GM23248 (cell line): Measurements from ENCODE around the gene ATOH1. TPM values are rescaled to one million over a fixed set of nuclear protein-coding genes. Genes with fewer than 3 reads are reported as not detected.

ENCODE experiments used
- DNase-seq: peaks from one replicate; pipeline ENCODE4 v3.0.0-alpha.2; 2015
- H2AFZ ChIP-seq: fragments of 200-600 bp; sonication (generic); 2 replicates; pipeline ENCODE4 v1.6.1; 2016; ENCODE audit warnings: antibody characterized with exemption
- H3F3A ChIP-seq: fragments of 200-600 bp; sonication (generic); 2 replicates; pipeline ENCODE4 v1.6.1; 2016; ENCODE audit warnings: mild to moderate bottlenecking, antibody characterized with exemption, mixed run types; ENCODE audit not compliant: insufficient read depth
- H3K27ac ChIP-seq: fragments of 200-600 bp; sonication (generic); 2 replicates; pipeline ENCODE4 v1.5.1; 2016; ENCODE audit warnings: mild to moderate bottlenecking
- H3K27me3 ChIP-seq: fragments of 200-600 bp; sonication (generic); replicated peaks from 2 replicates; pipeline ENCODE4 v1.6.1; 2016; ENCODE audit warnings: mild to moderate bottlenecking; ENCODE audit not compliant: insufficient read depth
- H3K36me3 ChIP-seq: fragments of 200-600 bp; sonication (generic); 2 replicates; pipeline ENCODE4 v1.6.1; 2016; ENCODE audit warnings: low read depth, mild to moderate bottlenecking
- H3K4me1 ChIP-seq: fragments of 200-600 bp; sonication (generic); 2 replicates; pipeline ENCODE4 v1.6.1; 2016; ENCODE audit warnings: mild to moderate bottlenecking; ENCODE audit not compliant: insufficient read depth
- H3K4me2 ChIP-seq: fragments of 200-600 bp; sonication (generic); one replicate; pipeline ENCODE4 v1.6.1; 2016; ENCODE audit warnings: mild to moderate bottlenecking; ENCODE audit not compliant: unreplicated experiment
- H3K4me3 ChIP-seq: fragments of 200-600 bp; sonication (generic); 2 replicates; pipeline ENCODE4 v1.5.1; 2016; ENCODE audit warnings: mild to moderate bottlenecking
- H3K79me2 ChIP-seq: fragments of 200-600 bp; sonication (generic); 2 replicates; pipeline ENCODE4 v1.6.1; 2016; ENCODE audit warnings: mild to moderate bottlenecking; ENCODE audit not compliant: insufficient read depth
- H3K9ac ChIP-seq: fragments of 200-600 bp; sonication (generic); 2 replicates; pipeline ENCODE4 v1.6.1; 2016; ENCODE audit warnings: mild to moderate bottlenecking
- H3K9me2 ChIP-seq: fragments of 200-600 bp; sonication (generic); 2 replicates; pipeline ENCODE4 v1.6.1; 2016; ENCODE audit warnings: mixed run types, mild to moderate bottlenecking, moderate library complexity; ENCODE audit not compliant: insufficient read depth
- H3K9me3 ChIP-seq: fragments of 200-600 bp; sonication (generic); one replicate; pipeline ENCODE4 v1.6.1; 2017; ENCODE audit warnings: low read depth
- H4K20me1 ChIP-seq: fragments of 200-600 bp; sonication (generic); 2 replicates; pipeline ENCODE4 v1.6.0; 2016; ENCODE audit not compliant: insufficient read depth
- EZH2 ChIP-seq: fragments of 200-600 bp; sonication (generic); IDR thresholded peaks from 2 replicates; pipeline ENCODE4 v1.6.1; 2018; ENCODE audit warnings: antibody characterized with exemption, mild to moderate bottlenecking; ENCODE audit not compliant: insufficient read depth, poor library complexity, severe bottlenecking
- EZH2phosphoT487 ChIP-seq: fragments of 200-600 bp; sonication (generic); IDR thresholded peaks from 2 replicates; pipeline ENCODE4 v1.6.1; 2018; ENCODE audit warnings: antibody characterized with exemption, moderate library complexity, mild to moderate bottlenecking, low read depth; ENCODE audit not compliant: insufficient read depth
- WGBS, 2 experiments: methylation state at CpG; one replicate each; pipeline ENCODE4 v1.1.6; 2015 to 2017; ENCODE audit warnings: low lambda C conversion rate in 2 of 2, low coverage in 1 of 2; ENCODE audit errors: missing lambda C conversion rate in 2 of 2; 5-methylcytosine and 5-hydroxymethylcytosine counted together
- in situ Hi-C: fragments of 300-500 bp; cut with MboI; formaldehyde crosslinking; loops from 2 replicates; pipeline ENCODE4 v1.15.0; 2020
- polyA plus RNA-seq: library from polyadenylated mRNA; unstranded; fragments of >200 nt; fragmentation: Nextera tagmentation; extraction: Ambion mirVana; gene quantifications from 2 replicates; pipeline ENCODE4 v1.2.1, GENCODE V29; 2016
- total RNA-seq: library from RNA; depleted of rRNA; stranded (reverse); fragments of >200 nt; shearing (Covaris generic); gene quantifications from 2 replicates; pipeline ENCODE4 v1.2.3, GENCODE V29; 2014

ATOH1 gene
- total and polyA plus RNA-seq, 2 experiments from 2014 or later = not detected

DNA sequence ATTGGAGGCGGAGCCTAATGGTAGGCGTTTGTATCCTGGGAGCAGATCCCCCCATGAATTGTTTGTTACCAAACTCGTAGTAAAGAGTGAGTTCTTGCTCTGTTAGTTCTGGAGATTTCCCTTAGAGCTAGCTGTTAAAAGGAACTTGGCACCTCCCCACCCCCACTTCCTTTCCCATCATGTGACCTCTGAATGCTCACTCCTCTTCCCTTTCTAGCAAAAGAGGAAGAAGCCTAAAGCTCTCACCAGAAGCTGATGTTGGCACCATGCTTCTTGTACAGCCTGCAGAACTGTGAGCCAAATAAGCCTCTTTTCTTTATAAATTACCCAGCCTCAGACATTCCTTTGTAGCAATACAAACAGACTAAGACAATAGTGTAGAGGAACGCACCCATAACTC is 13.8 kb upstream of the ATOH1 start:
- Histone ChIP-seq H3K27ac (no peak overlapping the region), H3K9ac (no peak overlapping the region), H3K4me3 (no peak overlapping the region), H3K9me2 (no peaks in the 10 kb centered on the region), H3K4me2 (no peak overlapping the region), H3K79me2 (no peaks in the 10 kb centered on the region), H3K36me3 (no peaks in the 10 kb centered on the region), H2AFZ (no peak overlapping the region), H3K9me3 (no peaks in the 10 kb centered on the region), H3K27me3 (no peaks in the 10 kb centered on the region), H3F3A (no peaks in the 10 kb centered on the region), H3K4me1 (no peaks in the 10 kb centered on the region), H4K20me1 (no peaks in the 10 kb centered on the region)
- in situ Hi-C loops = loop anchor here (25.0 kb wide), 1 partner anchor 573 kb away; no protein-coding TSS in a partner anchor
- TF ChIP-seq EZH2phosphoT487 (no peak), EZH2 (no peak)
- 28 to 31% methylated on average over 4 of the region's 4 CpGs for WGBS, 2 experiments
- DNase-seq = no peak

DNA sequence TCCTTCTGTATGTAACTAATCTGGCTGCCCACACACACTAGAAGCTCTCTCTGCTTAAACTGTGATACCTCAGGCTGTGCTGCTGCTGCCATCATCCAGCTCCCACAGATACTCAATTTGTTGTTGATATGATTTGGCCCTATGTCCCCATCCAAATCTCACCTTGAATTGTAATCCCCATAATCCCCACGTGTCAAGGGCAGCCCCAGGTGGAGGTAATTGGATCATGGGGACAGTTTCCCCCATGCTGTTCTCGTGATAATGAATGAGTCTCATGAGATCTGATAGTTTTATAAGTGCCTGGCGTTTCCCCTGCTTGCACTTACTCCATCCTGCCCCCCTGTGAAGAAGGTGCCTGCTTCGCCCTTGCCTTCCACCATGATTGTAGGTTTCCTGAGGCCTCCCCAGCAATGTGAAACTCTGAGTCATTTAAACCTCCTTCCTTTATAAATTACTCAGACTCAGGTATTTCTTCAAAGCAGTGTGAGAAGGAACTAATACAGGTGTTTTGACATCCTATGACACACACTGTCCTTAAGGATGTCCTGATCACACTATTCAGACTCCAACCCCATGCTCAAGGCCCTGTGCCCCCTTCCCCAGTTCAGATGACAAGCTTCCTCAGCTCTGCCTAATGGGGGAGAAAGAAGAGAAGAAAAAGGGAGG is 2.9 kb upstream of the ATOH1 start:
- no peaks in the 10 kb centered on the region for H3K9me2 ChIP-seq
- no peaks in the 10 kb centered on the region for H3K79me2 ChIP-seq
- H3K36me3 ChIP-seq = no peaks in the 10 kb centered on the region
- H3K27me3 ChIP-seq = peaks cover 49% of the 10 kb centered on the region
- H3F3A ChIP-seq = no peaks in the 10 kb centered on the region
- in situ Hi-C loops = no loop called here
- no peak for DNase-seq
- H3K4me3 ChIP-seq = no peak overlapping the region
- H4K20me1 ChIP-seq = no peaks in the 10 kb centered on the region
- WGBS, 2 experiments = 5 to 6% methylated on average over 4 of the region's 4 CpGs
- no peaks in the 10 kb centered on the region for H3K4me1 ChIP-seq
- no peak overlapping the region for H3K4me2 ChIP-seq
- no peak overlapping the region for H3K9ac ChIP-seq
- TF ChIP-seq EZH2phosphoT487 (no peak), EZH2 (no peak)
- no peaks in the 10 kb centered on the region for H3K9me3 ChIP-seq
- H2AFZ ChIP-seq = no peak overlapping the region
- H3K27ac ChIP-seq = no peak overlapping the region

DNA sequence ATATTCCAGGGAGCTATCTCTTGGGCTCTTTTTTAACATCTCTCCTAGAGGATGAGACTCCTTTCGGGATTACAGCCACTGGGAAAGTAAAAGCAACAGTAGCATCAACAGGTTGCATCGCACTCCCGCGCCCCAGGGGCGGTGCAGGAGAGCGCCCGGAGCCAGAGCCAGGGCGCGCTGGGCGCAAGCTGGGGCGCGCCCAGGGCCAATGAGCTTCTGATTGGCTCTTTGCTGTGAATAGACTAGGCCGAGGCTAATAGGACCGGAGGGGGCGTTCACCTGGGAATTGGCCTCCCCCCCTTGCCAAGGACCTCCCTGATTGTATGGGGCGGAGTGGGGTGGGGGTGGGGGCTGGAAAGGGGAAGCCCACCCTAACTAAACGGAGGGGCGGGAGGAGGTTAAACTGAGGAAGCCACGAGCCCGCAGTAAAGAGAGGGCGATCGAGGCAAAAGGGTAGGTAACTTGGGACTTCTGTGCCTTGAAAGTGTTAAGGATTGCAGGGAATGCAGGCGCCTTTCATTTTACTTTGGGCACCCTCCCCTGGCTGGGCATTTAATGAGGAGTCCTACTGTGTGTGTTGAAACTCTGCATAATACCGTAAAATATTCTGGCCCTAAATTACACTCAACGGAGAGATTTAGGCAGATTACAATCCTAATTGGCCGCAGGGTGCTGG is 1.1 kb upstream of the ATOH1 start:
- Histone ChIP-seq H3K4me2 (no peak overlapping the region), H4K20me1 (no peaks in the 10 kb centered on the region)

DNA sequence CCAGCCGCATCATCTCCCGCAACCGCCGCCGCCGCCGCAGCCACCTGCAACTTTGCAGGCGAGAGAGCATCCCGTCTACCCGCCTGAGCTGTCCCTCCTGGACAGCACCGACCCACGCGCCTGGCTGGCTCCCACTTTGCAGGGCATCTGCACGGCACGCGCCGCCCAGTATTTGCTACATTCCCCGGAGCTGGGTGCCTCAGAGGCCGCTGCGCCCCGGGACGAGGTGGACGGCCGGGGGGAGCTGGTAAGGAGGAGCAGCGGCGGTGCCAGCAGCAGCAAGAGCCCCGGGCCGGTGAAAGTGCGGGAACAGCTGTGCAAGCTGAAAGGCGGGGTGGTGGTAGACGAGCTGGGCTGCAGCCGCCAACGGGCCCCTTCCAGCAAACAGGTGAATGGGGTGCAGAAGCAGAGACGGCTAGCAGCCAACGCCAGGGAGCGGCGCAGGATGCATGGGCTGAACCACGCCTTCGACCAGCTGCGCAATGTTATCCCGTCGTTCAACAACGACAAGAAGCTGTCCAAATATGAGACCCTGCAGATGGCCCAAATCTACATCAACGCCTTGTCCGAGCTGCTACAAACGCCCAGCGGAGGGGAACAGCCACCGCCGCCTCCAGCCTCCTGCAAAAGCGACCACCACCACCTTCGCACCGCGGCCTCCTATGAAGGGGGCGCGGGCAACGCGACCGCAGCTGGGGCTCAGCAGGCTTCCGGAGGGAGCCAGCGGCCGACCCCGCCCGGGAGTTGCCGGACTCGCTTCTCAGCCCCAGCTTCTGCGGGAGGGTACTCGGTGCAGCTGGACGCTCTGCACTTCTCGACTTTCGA is 654 bp downstream of the ATOH1 start:
- H3K4me3 ChIP-seq = no peak overlapping the region
- no peaks in the 10 kb centered on the region for H3K9me3 ChIP-seq
- no peak overlapping the region for H2AFZ ChIP-seq
- peak; percentile 24 for DNase-seq
- no peak overlapping the region for H3K27ac ChIP-seq
- in situ Hi-C loops = no loop called here
- no peaks in the 10 kb centered on the region for H3K36me3 ChIP-seq
- no peaks in the 10 kb centered on the region for H4K20me1 ChIP-seq
- no peaks in the 10 kb centered on the region for H3K79me2 ChIP-seq
- no peak overlapping the region for H3K9ac ChIP-seq
- H3K4me1 ChIP-seq = no peaks in the 10 kb centered on the region
- no peaks in the 10 kb centered on the region for H3F3A ChIP-seq
- H3K4me2 ChIP-seq = no peak overlapping the region
- 1 to 3% methylated on average over 58 to 66 of the region's 70 CpGs for WGBS, 2 experiments
- H3K9me2 ChIP-seq = no peaks in the 10 kb centered on the region
- peaks cover 84% of the 10 kb centered on the region for H3K27me3 ChIP-seq
- peak; percentile 54 for TF ChIP-seq EZH2
- no peak for TF ChIP-seq EZH2phosphoT487

More for the DNA sequence above, 1.1 kb upstream of the ATOH1 start:
- WGBS, 2 experiments = 4 to 12% methylated on average over 26 of the region's 26 CpGs
- Histone ChIP-seq H3K79me2 (no peaks in the 10 kb centered on the region), H3K4me1 (no peaks in the 10 kb centered on the region), H3K9me3 (no peaks in the 10 kb centered on the region), H3F3A (no peaks in the 10 kb centered on the region), H3K9ac (no peak overlapping the region), H2AFZ (no peak overlapping the region), H3K36me3 (no peaks in the 10 kb centered on the region), H3K27me3 (peaks cover 66% of the 10 kb centered on the region), H3K27ac (no peak overlapping the region), H3K9me2 (no peaks in the 10 kb centered on the region), H3K4me3 (no peak overlapping the region)
- TF ChIP-seq EZH2 = no peak
- TF ChIP-seq EZH2phosphoT487 = no peak
- DNase-seq = no peak
- in situ Hi-C loops = no loop called here
